ENCODE measurements around the gene NT5E. TPM values are rescaled to one million over a fixed set of nuclear protein-coding genes. Genes with fewer than 3 reads are reported as not detected.
A peak's percentile ranks its signal among the peaks of the same experiment; 100 is the strongest.

Gene NT5E
- total and polyA plus RNA-seq, 9 donors, result 29.3 to 68.7 (median 47.4) TPM

DNA sequence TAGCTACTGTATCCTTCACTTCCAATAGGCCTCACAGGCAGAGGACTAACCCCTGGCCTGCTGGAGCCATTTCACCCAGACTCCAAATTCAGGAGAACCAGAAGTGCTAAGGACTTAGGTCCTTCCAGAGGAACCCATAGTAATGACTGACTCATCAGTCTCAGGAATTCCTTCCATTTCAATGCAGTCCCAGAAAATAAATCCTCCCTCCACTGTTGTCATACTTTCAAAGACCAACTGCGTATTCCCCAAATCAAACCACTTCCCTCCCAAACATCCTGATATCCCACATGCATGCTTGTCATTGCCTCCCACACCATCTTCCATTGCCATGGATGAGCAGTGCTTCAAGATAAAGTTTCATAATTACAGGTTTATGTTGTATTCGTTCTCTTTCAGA, 31.8 kb upstream of the NT5E start:
- DNase-seq, result no peak
- H3K36me3 ChIP-seq, result no peaks in the 10 kb centered on the region
- no peaks in the 10 kb centered on the region for H3K9me3 ChIP-seq
- WGBS, 3 donors, result 24 to 56% (median 27%) methylated on average over 2 of the region's 2 CpGs
- TF ChIP-seq POLR2A (IDR thresholded peaks at IDR 0.05) (no peak), CTCF (IDR thresholded peaks at IDR 0.05) (no peak), EP300 (IDR thresholded peaks at IDR 0.05) (no peak)
- H3K4me1 ChIP-seq (ENCODE audit: insufficient read depth), result peaks cover 15% of the 10 kb centered on the region
- H3K27me3 ChIP-seq, result no peaks in the 10 kb centered on the region
- intact Hi-C loops (cut with DNase I), result no loop called here
- peak overlapping the region in 1 of 2 donors; percentile 44 for H3K27ac ChIP-seq
- H3K4me3 ChIP-seq, result no peak overlapping the region

- Histone ChIP-seq H3K36me3 (no peaks in the 10 kb centered on the region), H3K9me3 (no peaks in the 10 kb centered on the region), H3K27me3 (no peaks in the 10 kb centered on the region), H3K27ac (peak overlapping the region; percentile 30 to 44), H3K4me3 (no peak overlapping the region), H3K4me1 (ENCODE audit: insufficient read depth) (peaks cover 15% of the 10 kb centered on the region)
- intact Hi-C loops (cut with DNase I), result no loop called here
- TF ChIP-seq POLR2A (IDR thresholded peaks at IDR 0.05) (no peak), EP300 (IDR thresholded peaks at IDR 0.05) (no peak), CTCF (IDR thresholded peaks at IDR 0.05) (no peak)
- peak in 3 of 5 donors; percentile 28 to 50 (median 29) for DNase-seq
- 13 to 16% (median 14%) methylated on average over 2 of the region's 2 CpGs for WGBS, 3 donors
These were observed 30.7 kb upstream of the NT5E start for GRCh38 chr6:85419046-85419759.

- intact Hi-C loops (cut with DNase I), result no loop called here
- no peak for DNase-seq
These were observed 29.3 kb upstream of the NT5E start for GRCh38 chr6:85420551-85420950.

DNA sequence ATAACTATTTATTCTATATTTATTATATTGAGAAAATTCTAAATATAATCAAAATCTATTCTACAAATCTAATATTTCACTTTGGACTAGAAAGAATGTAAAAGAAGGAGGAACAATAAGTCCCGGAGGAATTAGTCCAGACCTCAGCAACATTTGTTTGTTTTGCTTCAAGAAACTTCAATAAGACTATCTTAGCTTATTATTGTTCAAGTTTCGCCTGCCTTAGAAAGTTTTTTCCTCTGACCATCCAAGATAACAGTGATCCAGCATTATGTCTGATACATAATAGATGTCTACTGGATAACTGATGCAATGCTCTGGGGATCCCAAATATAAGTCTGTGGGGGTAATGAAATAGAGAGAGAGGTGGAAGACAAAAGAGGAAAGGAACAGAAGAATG, 28.7 kb upstream of the NT5E start:
- Histone ChIP-seq H3K27me3 (no peaks in the 10 kb centered on the region), H3K4me3 (no peak overlapping the region), H3K4me1 (ENCODE audit: insufficient read depth) (peaks cover 15% of the 10 kb centered on the region), H3K9me3 (no peaks in the 10 kb centered on the region), H3K36me3 (no peaks in the 10 kb centered on the region), H3K27ac (no peak overlapping the region)
- WGBS, 3 donors, result 24 to 50% (median 47%) methylated on average over 2 of the region's 2 CpGs
- DNase-seq, result no peak
- TF ChIP-seq EP300 (IDR thresholded peaks at IDR 0.05), result no peak
- no peak for TF ChIP-seq POLR2A (IDR thresholded peaks at IDR 0.05)
- TF ChIP-seq CTCF (IDR thresholded peaks at IDR 0.05), result no peak
- intact Hi-C loops (cut with DNase I), result no loop called here

More at GRCh38 chr6:85420551-85420950, 29.3 kb upstream of the NT5E start:
- WGBS, 3 donors, result 89 to 100% (median 100%) methylated on average over 1 of the region's 1 CpG
- H3K27me3 ChIP-seq, result no peaks in the 10 kb centered on the region
- TF ChIP-seq CTCF (IDR thresholded peaks at IDR 0.05), result no peak
- TF ChIP-seq EP300 (IDR thresholded peaks at IDR 0.05), result no peak
- no peak for TF ChIP-seq POLR2A (IDR thresholded peaks at IDR 0.05)
- H3K27ac ChIP-seq, result no peak overlapping the region
- H3K9me3 ChIP-seq, result no peaks in the 10 kb centered on the region
- no peak overlapping the region for H3K4me3 ChIP-seq
- peaks cover 15% of the 10 kb centered on the region for H3K4me1 ChIP-seq (ENCODE audit: insufficient read depth)
- no peaks in the 10 kb centered on the region for H3K36me3 ChIP-seq
